Measurements from ENCODE around the gene AGER. TPM values are rescaled to one million over a fixed set of nuclear protein-coding genes. Genes with fewer than 3 reads are reported as not detected.
"Not testable (repeated sequence)": the region's sequence is repeated elsewhere in the genome, so short reads cannot be mapped to it uniquely, and the experiment has no call there.

Gene AGER
- total RNA-seq, 2 experiments from 2014 or later: 27.6 to 29.4 TPM

GRCh38 chr6:32188381-32189068 lies 4.5 kb upstream of the AGER start:
- CTCF ChIA-PET: interaction anchor here (0.5 kb wide), 1 partner anchor 1382 kb away, joined by 3 read pairs; no protein-coding TSS in a partner anchor
- peaks cover 73% of the 10 kb centered on the region for H3K36me3 Mint-ChIP-seq (ENCODE audit: low read depth)

GRCh38 chr6:32187725-32188380 lies 3.8 kb upstream of the AGER start:
- peak overlapping the region; percentile 91 for H3K27ac Mint-ChIP-seq
- CTCF ChIA-PET: interaction anchor here (0.5 kb wide), 1 partner anchor 1383 kb away, joined by 3 read pairs; no protein-coding TSS in a partner anchor
- not testable (repeated sequence) for DNase-seq, H3K27me3 Mint-ChIP-seq, H3K9me3 Mint-ChIP-seq
- POLR2A ChIA-PET: interaction anchor here (10.5 kb wide), 1 partner anchor 8 kb away, joined by 155 read pairs; the partner anchor contains the start of genes AGPAT1 and RNF5
- H3K36me3 Mint-ChIP-seq (ENCODE audit: low read depth): peaks cover 77% of the 10 kb centered on the region
- peak overlapping the region; percentile 41 for H3K4me3 Mint-ChIP-seq
- H3K4me1 Mint-ChIP-seq: peaks cover 43% of the 10 kb centered on the region

More at GRCh38 chr6:32188381-32189068, 4.5 kb upstream of the AGER start:
- POLR2A ChIA-PET: interaction anchor here (1.1 to 10.5 kb wide), 2 partner anchors 9 to 783 kb away, joined by 3 to 155 read pairs; partner anchors contain the start of genes AGPAT1 and RNF5
- DNase-seq: no peak
- Mint-ChIP-seq H3K4me1 (peaks cover 50% of the 10 kb centered on the region), H3K27ac (peak overlapping the region; percentile 77), H3K27me3 (no peaks in the 10 kb centered on the region), H3K4me3 (peak overlapping the region; percentile 86), H3K9me3 (no peaks in the 10 kb centered on the region)

DNA sequence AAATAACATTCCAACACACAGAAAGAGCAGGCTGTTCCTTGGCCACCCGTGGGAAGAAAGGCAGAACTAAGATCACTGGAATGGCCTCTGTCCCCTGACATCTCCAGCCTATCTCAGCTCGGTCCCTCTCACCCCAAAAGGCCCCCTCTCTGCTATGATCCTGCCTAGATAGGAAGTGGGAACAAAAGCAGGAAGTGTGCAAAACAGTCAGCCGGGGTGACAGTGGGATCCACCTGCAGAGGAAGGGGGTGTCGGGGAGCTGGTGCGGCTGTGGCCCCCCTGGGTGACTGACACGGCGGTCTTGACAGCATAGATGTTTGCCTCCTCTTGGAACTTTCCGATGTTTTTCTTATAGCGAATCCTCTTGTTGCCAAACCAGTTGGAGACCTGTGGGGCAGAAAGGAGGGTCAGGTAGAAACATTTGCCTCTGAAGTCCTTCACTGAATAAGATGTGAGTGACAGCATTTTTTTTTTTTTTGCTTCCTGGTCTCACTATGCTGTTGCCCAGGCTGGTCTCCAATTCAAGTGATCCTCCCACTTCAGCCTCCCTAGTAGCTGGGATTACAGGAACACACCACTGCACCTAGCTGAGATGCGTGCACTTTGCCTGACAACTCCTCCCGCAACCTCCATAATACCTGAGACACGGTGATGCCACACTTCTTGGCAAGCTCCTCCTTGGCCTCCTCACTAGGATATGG lies 3.1 kb upstream of the AGER start:
- Mint-ChIP-seq H3K9me3 (no peaks in the 10 kb centered on the region), H3K36me3 (ENCODE audit: low read depth) (peaks cover 75% of the 10 kb centered on the region), H3K4me3 (peak overlapping the region; percentile 41), H3K4me1 (peaks cover 43% of the 10 kb centered on the region), H3K27me3 (no peaks in the 10 kb centered on the region), H3K27ac (peak overlapping the region; percentile 91)
- ChIA-PET POLR2A (interaction anchor here (10.5 kb wide), 1 partner anchor 8 kb away, joined by 155 read pairs; the partner anchor contains the start of genes AGPAT1 and RNF5), CTCF (no interaction called here)
- DNase-seq: no peak

GRCh38 chr6:32186151-32186840 lies 2.2 kb upstream of the AGER start:
- H3K27me3 Mint-ChIP-seq, H3K9me3 Mint-ChIP-seq, DNase-seq, CTCF ChIA-PET: not testable (repeated sequence)
- Mint-ChIP-seq H3K27ac (peak overlapping the region; percentile 91), H3K36me3 (ENCODE audit: low read depth) (peaks cover 70% of the 10 kb centered on the region), H3K4me1 (peaks cover 41% of the 10 kb centered on the region), H3K4me3 (peak overlapping the region; percentile 28)
- POLR2A ChIA-PET: interaction anchor here (10.5 kb wide), 1 partner anchor 7 kb away, joined by 155 read pairs; the partner anchor contains the start of genes AGPAT1 and RNF5

DNA sequence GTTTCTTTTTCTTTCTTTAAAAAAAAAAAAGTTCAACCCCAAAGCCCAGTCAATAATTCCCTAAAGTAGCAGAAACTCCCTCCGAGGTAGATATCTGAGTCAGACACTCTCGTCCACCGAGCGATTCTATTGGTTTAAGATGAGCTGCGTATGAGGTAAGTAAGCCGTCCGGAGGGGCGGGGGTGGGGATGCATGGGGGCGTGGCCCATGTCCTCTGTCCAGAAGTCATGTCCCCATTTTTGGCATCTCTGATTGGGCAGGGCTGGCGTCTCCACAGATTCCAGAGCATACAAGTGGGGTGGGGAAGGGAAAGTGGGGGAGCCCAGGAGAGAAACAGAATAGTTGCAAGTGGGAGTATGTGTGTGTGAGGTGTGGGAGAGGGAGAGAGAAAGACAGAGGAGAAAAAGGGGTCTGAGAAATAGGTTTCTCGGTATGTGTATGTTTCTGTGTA lies 1.7 kb upstream of the AGER start:
- peaks cover 71% of the 10 kb centered on the region for H3K36me3 Mint-ChIP-seq (ENCODE audit: low read depth)

DNA sequence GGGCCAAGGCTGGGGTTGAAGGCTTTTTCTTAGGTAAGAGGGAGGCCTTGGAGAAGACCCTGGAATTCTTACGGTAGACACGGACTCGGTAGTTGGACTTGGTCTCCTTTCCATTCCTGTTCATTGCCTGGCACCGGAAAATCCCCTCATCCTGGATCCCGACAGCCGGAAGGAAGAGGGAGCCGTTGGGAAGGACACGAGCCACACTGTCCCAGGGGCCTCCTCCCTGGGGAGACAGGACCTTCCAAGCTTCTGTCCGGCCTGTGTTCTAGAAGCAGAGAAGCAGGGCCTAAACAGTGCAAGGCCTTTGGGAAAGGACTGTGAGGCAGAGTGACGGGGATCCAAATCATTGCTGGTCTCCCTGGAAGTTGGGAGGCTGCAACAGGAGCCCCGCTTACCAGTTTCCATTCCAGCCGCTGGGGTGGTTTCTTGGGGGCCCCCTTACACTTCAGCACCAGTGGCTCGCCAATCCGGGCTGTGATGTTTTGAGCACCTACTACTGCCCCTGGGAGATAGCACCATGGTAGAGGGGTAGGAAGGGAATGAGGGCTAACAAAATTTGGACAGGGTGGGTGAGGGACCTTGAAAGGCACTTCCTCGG lies 470 bp downstream of the AGER start:
- Mint-ChIP-seq H3K4me3 (no peak overlapping the region), H3K27ac (no peak overlapping the region), H3K4me1 (peaks cover 55% of the 10 kb centered on the region), H3K27me3 (no peaks in the 10 kb centered on the region), H3K9me3 (no peaks in the 10 kb centered on the region), H3K36me3 (ENCODE audit: low read depth) (peaks cover 72% of the 10 kb centered on the region)
- DNase-seq: no peak
- ChIA-PET POLR2A (interaction anchor here (8.0 kb wide), 1 partner anchor 8 kb away, joined by 155 read pairs; the partner anchor contains the start of genes GPSM3 and PBX2), CTCF (no interaction called here)

More for the DNA sequence above, 1.7 kb upstream of the AGER start:
- Mint-ChIP-seq H3K27ac (peak overlapping the region; percentile 91), H3K4me3 (peak overlapping the region; percentile 28), H3K4me1 (peaks cover 43% of the 10 kb centered on the region)
- POLR2A ChIA-PET: interaction anchor here (10.5 kb wide), 1 partner anchor 6 kb away, joined by 155 read pairs; the partner anchor contains the start of genes AGPAT1 and RNF5
- H3K9me3 Mint-ChIP-seq, CTCF ChIA-PET, H3K27me3 Mint-ChIP-seq: not testable (repeated sequence)
- peak; percentile 73 for DNase-seq

- no peak overlapping the region for H3K4me3 Mint-ChIP-seq
- H3K27me3 Mint-ChIP-seq: no peaks in the 10 kb centered on the region
- no peaks in the 10 kb centered on the region for H3K9me3 Mint-ChIP-seq
- CTCF ChIA-PET: interaction anchor here (0.6 kb wide), 1 partner anchor 62 kb away, joined by 3 read pairs; no protein-coding TSS in a partner anchor
- peaks cover 52% of the 10 kb centered on the region for H3K4me1 Mint-ChIP-seq
- no peak for DNase-seq
- H3K27ac Mint-ChIP-seq: peak overlapping the region; percentile 23
- peaks cover 69% of the 10 kb centered on the region for H3K36me3 Mint-ChIP-seq (ENCODE audit: low read depth)
- POLR2A ChIA-PET: interaction anchor here (8.0 kb wide), 1 partner anchor 8 kb away, joined by 155 read pairs; the partner anchor contains the start of genes GPSM3 and PBX2
These were observed 1.0 kb downstream of the AGER start for GRCh38 chr6:32183030-32183429.

GRCh38 chr6:32182555-32182981 lies 1.5 kb downstream of the AGER start:
- no peak for DNase-seq
- POLR2A ChIA-PET: interaction anchor here (8.0 kb wide), 1 partner anchor 9 kb away, joined by 155 read pairs; the partner anchor contains the start of genes GPSM3 and PBX2
- CTCF ChIA-PET: interaction anchor here (0.6 to 1.2 kb wide), 2 partner anchors 13 to 63 kb away, joined by 3 to 4 read pairs; no protein-coding TSS in a partner anchor
- Mint-ChIP-seq H3K27ac (peak overlapping the region; percentile 23), H3K36me3 (ENCODE audit: low read depth) (peaks cover 65% of the 10 kb centered on the region), H3K4me1 (peaks cover 48% of the 10 kb centered on the region), H3K9me3 (no peaks in the 10 kb centered on the region), H3K4me3 (no peak overlapping the region), H3K27me3 (no peaks in the 10 kb centered on the region)

DNA sequence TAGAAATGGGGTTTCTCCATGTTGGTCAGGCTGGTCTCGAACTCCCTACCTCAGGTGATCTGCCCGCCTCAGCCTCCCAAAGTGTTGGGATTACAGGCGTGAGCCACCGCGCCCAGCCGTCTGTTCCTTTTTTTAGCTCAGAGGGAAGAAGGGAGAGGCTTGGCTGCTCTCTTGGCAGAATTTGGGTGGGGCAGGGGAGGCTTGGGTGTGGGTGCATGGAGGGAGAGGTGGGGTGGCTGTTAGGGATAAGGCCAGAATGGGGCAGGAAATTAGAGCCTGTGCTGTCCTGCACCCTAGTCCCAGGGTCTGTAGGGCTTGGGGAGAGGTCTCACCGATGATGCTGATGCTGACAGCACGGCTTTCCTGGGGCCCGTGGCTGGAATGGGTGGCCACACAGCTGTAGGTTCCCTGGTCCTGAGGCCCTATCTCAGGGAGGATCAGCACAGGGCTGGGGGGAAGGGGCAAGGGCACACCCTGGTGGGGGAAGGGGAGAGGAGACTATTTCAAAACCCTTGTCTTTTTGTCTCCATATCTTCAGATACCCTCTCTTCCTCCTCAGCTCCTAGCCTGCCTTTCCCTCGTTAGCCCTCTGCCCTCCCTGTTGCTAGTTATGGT lies 2.0 kb downstream of the AGER start:
- H3K27me3 Mint-ChIP-seq: no peaks in the 10 kb centered on the region
- H3K36me3 Mint-ChIP-seq (ENCODE audit: low read depth): peaks cover 60% of the 10 kb centered on the region
- ChIA-PET POLR2A (interaction anchor here (8.0 kb wide), 1 partner anchor 9 kb away, joined by 155 read pairs; the partner anchor contains the start of genes GPSM3 and PBX2), CTCF (interaction anchor here (1.2 kb wide), 1 partner anchor 13 kb away, joined by 4 read pairs; no protein-coding TSS in a partner anchor)
- no peaks in the 10 kb centered on the region for H3K9me3 Mint-ChIP-seq
- peaks cover 48% of the 10 kb centered on the region for H3K4me1 Mint-ChIP-seq
- DNase-seq: no peak
- no peak overlapping the region for H3K27ac Mint-ChIP-seq
- H3K4me3 Mint-ChIP-seq: no peak overlapping the region

DNA sequence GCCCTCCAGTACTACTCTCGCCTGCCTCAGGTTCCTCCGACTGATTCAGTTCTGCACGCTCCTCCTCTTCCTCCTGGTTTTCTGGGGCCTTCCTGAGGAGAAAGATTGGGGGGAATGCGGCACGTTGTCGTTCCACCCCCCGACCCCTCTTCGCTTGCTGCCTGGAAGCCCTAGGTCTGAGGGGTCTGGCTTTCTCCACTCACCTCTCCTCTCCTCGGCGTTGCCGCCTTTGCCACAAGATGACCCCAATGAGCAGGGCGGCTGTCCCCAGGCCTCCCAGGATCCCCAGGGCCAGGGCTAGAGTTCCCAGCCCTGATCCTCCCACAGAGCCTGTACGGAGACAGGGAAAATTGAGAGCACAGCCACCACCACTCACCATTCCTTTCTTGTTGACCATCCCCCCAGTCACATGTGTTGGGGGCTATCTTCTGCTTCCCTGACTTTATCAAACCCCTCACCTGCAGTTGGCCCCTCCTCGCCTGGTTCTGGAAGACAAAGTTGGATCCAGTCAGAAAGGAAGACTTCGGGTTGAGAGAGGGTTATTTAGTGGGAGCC lies 2.8 kb downstream of the AGER start:
- no peak overlapping the region for H3K27ac Mint-ChIP-seq
- H3K36me3 Mint-ChIP-seq (ENCODE audit: low read depth): peaks cover 52% of the 10 kb centered on the region
- ChIA-PET CTCF (interaction anchor here (1.2 kb wide), 1 partner anchor 14 kb away, joined by 4 read pairs; no protein-coding TSS in a partner anchor), POLR2A (interaction anchor here (8.0 kb wide), 1 partner anchor 10 kb away, joined by 155 read pairs; the partner anchor contains the start of genes GPSM3 and PBX2)
- peaks cover 48% of the 10 kb centered on the region for H3K4me1 Mint-ChIP-seq
- DNase-seq: no peak
- no peaks in the 10 kb centered on the region for H3K9me3 Mint-ChIP-seq
- no peaks in the 10 kb centered on the region for H3K27me3 Mint-ChIP-seq
- H3K4me3 Mint-ChIP-seq: no peak overlapping the region

All from activated CD4-positive, alpha-beta memory T cell treated with anti-CD3 and anti-CD28 coated beads, Interleukin-2, amount 10 ng/mL, durations not matched to agents 7 days and 5 days (primary cell).